RPMI7951 (cell line): ENCODE measurements around the gene SMIM21. TPM values are rescaled to one million over a fixed set of nuclear protein-coding genes. Genes with fewer than 3 reads are reported as not detected.

Experiments used
- DNase-seq: peaks from one replicate; pipeline ENCODE4 v3.0.0-alpha.2; 2012; ENCODE audit warnings: low read depth
- total RNA-seq: library from RNA; depleted of rRNA; stranded (reverse); fragments of >200 nt; shearing (Covaris generic); gene quantifications from 2 replicates; pipeline ENCODE4 v1.2.3, GENCODE V29; 2014; rRNA removed

The SMIM21 gene
- total RNA-seq, 1 experiment from 2014 or later = not detected

GRCh38 chr18:75377258-75377657, 50.2 kb downstream of the SMIM21 start:
- peak; percentile 14 for DNase-seq

- DNase-seq = peak; percentile 20
Observed at GRCh38 chr18:75376004-75376403, 51.5 kb downstream of the SMIM21 start.

GRCh38 chr18:75375341-75375740, 52.2 kb downstream of the SMIM21 start:
- no peak for DNase-seq

GRCh38 chr18:75374466-75374865, 53.0 kb downstream of the SMIM21 start:
- DNase-seq = no peak

GRCh38 chr18:75369026-75369721, 58.3 kb downstream of the SMIM21 start:
- DNase-seq = no peak

GRCh38 chr18:75365837-75366236, 61.7 kb downstream of the SMIM21 start:
- no peak for DNase-seq

- DNase-seq = no peak
Observed at GRCh38 chr18:75365254-75365629, 62.3 kb downstream of the SMIM21 start.

- no peak for DNase-seq
Observed at GRCh38 chr18:75364512-75365253, 62.8 kb downstream of the SMIM21 start.

- DNase-seq = peak; percentile 34
Observed at GRCh38 chr18:75363446-75364225, 63.9 kb downstream of the SMIM21 start.

- DNase-seq = no peak
Observed at GRCh38 chr18:75362435-75362834, 65.1 kb downstream of the SMIM21 start.

GRCh38 chr18:75360941-75361340, 66.6 kb downstream of the SMIM21 start:
- DNase-seq = no peak

- DNase-seq = no peak
Observed at GRCh38 chr18:75360215-75360614, 67.3 kb downstream of the SMIM21 start.

Other genes with a start within 250 kb of the SMIM21 start
- gene PTGR3, start 218.6 kb downstream of the SMIM21 start, total RNA-seq = 7.2 and 10.0 TPM in 2 replicates
- gene TSHZ1, start 216.9 kb downstream of the SMIM21 start, total RNA-seq = 7.6 and 8.4 TPM in 2 replicates